ENCODE measurements around the gene MAP4K5.
"Not testable (repeated sequence)": the region's sequence is repeated elsewhere in the genome, so short reads cannot be mapped to it uniquely, and the experiment has no call there.

The MAP4K5 gene

DNA sequence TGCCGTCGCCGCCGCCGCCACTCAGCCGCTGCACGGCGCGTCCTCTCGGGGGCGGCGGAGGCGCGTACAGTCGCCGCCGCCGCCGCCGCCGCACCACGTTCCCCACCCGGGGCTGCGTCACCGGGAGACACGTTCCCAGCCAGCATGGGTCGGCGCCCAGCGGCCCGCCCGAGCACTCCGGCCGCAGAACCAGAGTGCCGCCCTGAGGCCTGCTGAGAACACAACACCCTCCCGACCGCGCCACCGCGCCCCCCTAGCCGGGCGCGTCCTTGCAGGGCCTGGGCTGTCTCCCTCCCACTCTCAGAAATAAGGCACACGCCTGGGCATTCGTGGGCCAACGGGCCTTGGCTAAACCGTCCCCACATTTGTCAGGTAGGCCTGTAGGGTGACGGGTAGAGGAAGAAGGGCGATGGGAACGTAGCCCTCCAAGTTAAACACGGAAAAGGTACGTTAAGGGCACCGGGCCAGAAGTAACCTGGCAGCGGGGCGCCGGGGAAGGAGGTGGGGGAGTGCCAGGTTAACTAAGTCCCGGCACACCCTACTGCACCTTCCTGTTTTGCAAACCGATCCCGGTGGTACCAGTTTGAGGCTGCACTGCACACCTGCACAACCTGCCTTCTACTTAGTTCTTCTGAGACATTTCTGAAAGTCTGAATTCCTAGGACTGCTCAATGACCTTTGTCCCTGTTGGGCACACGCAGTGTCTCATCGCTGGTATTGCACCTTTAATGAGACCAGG is at the start of gene MAP4K5:
Gene MAP4K5, minus strand, starts transcription at position 68 of the 739 bp plus-strand sequence. CDS start 520 bp downstream, outside the sequence.
- DNase-seq (ENCODE audit: low read depth in 2 of 2), result peak; percentile 80 to 84

DNA sequence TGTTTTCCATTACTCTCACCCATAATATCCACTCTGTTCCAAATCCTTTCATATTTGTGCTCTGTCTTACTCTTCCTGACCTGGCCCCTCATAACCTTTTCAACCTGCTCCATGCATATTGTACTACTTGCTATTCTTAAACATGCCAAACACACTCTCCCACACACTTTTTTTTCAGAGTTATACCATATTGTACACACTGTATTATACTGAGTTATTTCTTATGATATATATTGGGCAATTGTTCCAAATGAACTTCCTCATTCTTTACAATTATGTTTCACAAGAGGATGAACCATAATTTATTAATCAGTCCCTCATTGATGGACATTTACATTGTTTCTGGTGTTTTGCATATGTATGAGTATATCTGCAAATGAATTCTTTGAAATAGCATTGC is 46.1 kb upstream of the MAP4K5 start:
- DNase-seq (ENCODE audit: low read depth in 2 of 2), result no peak

DNA sequence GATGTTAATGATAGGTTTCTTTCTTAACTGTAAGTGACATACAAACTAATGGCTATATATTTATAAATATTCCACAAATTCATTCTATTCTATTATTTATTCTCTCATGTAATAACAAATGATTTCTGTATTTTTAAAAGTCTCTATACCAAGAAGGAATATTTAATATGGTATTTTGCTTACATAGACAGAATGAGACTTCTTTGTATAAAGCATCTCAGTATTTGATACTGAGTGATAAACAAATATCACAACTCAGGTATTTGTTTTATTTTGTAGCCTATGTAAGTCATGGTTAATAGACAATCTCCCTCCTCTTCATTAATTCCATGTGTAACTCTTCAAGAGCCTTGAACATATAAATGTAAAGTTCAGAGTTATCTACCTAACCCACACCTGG is 45.6 kb upstream of the MAP4K5 start:
- DNase-seq (ENCODE audit: low read depth in 2 of 2), result no peak

DNA sequence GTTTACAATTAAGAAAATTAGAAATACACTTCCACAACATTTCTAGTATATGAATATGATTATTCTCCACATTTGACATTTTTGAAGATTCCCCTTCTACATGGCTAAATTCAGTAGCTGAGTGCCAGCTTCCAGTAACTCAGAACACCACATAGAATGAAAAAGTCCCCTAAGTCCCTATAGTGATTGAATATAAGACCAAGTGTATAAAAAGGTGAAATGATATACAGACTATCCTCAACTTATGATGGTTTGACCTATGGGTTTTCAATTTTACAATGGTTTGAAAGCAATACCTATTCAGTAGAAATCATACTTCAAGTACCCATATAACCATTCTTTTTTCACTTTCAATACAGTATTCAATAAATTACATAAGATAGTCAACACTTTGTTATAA is 43.4 kb upstream of the MAP4K5 start:
- no peak for DNase-seq (ENCODE audit: low read depth in 2 of 2)

DNA sequence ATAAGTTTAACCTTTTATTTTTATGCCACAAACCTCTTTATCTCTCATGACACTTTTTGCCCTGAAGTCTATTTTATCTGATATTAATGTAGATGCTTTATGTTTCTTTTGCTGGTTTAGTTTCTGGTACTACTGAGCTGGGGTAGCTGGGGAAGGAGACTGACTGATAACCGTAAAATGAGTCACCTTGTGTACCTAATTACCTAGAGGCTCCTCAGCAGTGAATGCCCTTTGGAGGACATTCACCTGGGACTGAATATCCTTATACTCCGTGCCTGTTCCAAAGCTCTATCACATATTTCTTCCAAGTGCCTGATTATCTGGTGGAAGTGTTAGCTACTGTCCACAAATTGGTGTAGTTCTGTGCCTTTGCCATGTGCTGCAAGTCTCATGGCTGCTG is 41.5 kb upstream of the MAP4K5 start:
- DNase-seq (ENCODE audit: low read depth in 2 of 2), result no peak

DNA sequence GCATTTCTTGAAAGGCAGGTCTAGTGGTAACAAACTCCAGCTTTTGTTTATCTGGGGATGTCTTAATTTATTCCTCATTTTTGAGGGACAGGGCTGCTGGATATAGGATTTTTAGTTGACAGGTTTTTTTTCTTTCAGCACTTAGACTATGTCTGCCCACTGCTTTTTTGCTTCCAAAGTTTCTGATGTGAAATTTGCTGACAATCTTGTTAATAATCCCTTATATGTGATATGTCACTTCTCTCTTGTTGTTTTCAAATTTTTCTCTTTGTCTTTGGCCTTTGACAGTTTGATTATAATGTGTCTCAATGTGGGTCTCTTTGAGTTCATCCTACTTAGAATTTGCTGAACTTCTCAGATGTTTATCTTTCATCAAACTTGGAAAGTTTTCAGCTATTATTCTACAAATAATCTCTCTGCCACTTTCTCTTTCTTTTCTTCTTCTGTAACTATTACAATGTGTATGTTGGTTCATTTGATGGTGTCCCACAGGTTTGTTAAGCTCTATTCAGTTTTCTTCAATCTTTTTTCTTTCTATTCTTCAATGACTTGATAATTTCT is 37.4 kb upstream of the MAP4K5 start:
- DNase-seq (ENCODE audit: low read depth in 2 of 2), result no peak

- no peak for DNase-seq (ENCODE audit: low read depth in 2 of 2)
These were observed 30.5 kb upstream of the MAP4K5 start for GRCh38 chr14:50562841-50563240.

GRCh38 chr14:50560931-50561285 is 28.5 kb upstream of the MAP4K5 start:
- DNase-seq (ENCODE audit: low read depth in 2 of 2), result peak; percentile 51 to 62

GRCh38 chr14:50559990-50560930 is 27.9 kb upstream of the MAP4K5 start, which contains the start of gene ATL1:
ATL1 (plus strand) TSS chr14:50560145; CDS start chr14:50560266, 121 bp downstream.
- DNase-seq (ENCODE audit: low read depth in 2 of 2), result peak in 1 of 2 donors; percentile 4

DNA sequence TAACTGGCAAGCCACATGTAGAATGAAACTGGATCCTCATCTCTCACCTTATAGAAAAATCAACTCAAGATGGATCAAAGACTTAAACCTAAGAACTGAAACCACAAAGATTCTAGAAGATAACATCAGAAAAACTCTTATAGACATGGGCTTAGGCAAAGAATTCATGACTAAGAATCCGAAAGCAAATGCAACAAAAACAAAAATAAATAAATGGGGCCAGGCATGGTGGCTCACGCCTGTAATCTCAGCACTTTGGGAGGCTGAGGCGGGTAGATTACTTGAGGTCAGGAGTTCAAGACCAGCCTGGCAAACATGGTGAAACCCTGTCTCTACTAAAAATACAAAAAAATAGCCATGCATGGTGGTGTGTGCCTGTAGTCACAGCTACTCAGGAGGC is 20.4 kb upstream of the MAP4K5 start:
- not testable (repeated sequence) for DNase-seq (ENCODE audit: low read depth in 2 of 2)

DNA sequence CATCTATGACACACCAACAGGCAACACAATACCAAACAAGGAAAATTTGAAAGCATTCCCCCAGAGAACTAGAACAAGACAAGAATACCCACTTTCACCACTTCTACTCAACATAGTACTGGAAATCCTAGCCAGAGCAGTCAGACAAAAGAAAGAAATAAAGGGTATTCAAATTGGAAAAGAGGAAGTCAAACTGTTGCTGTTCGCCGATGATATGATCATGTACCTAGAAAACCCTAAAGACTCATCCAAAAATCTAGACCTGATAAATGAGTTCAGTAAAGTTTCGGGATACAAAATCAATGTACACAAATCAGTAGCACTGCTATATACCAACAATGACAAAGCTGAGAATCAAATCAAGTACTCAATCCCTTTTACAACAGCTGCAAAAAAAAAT is 19.5 kb upstream of the MAP4K5 start:
- DNase-seq (ENCODE audit: low read depth in 2 of 2), result no peak

GRCh38 chr14:50550294-50550693 is 17.9 kb upstream of the MAP4K5 start:
- no peak for DNase-seq (ENCODE audit: low read depth in 2 of 2)

DNA sequence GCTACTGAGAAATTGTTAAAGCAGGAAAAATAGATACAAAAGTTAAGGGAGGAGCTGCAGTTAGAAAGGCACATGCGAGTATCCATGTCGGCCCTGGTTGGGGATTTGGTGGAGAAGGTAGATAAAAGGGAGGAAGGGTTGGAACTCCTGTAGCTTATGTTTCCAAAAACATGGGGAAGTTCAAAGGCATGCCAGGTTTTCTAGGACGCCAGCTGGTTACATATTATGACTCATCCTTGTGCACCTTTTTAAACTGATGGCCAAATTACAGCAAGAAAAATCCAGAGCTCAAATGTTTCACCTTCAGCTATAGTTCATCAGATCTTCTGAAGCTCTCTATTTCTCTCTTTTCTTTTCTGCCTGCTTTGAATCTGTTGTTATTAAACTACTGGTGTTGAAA is 13.2 kb upstream of the MAP4K5 start:
- no peak for DNase-seq (ENCODE audit: low read depth in 2 of 2)

- DNase-seq (ENCODE audit: low read depth in 2 of 2), result no peak
These were observed 12.5 kb upstream of the MAP4K5 start for GRCh38 chr14:50544911-50545310.

GRCh38 chr14:50542941-50543418 is 10.6 kb upstream of the MAP4K5 start:
- DNase-seq (ENCODE audit: low read depth in 2 of 2), result no peak

DNA sequence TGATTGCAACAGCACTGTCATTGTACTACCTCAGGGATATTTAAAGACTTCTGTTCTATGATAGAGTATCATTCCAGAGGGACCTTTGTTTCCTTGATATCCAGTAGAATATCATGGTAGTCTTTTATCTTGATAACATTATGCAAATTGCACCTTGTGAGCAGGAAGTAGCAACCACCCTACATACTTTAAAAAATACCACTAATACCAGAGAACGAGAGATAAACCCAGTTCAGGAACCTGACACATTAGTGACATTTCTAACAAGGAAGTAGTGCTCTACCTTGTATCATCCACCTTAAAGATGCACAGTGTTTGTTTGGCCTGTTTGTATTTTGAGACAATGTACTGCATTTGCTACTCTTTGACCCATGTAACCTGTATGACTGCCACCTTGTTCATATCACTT is 8.8 kb upstream of the MAP4K5 start:
- no peak for DNase-seq (ENCODE audit: low read depth in 2 of 2)

DNA sequence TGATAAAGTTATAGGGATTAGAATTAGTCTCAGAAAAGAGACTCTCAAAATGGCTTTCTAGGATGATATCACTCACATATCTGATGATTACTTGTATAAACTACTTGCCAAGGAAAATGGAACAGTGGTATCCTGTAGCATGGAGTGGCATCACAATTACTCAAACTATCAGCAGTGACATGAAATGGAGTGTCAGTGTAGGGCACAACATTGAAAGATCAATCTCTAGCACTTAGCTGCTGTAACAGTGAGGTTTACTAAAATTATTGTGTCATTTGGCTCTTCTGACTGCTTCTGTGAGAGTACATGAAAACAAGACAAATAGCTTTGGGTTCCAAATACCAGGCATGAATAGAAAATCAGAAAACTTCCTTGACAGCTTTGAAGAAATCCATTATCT is 6.7 kb upstream of the MAP4K5 start:
- DNase-seq (ENCODE audit: low read depth in 2 of 2), result no peak

DNA sequence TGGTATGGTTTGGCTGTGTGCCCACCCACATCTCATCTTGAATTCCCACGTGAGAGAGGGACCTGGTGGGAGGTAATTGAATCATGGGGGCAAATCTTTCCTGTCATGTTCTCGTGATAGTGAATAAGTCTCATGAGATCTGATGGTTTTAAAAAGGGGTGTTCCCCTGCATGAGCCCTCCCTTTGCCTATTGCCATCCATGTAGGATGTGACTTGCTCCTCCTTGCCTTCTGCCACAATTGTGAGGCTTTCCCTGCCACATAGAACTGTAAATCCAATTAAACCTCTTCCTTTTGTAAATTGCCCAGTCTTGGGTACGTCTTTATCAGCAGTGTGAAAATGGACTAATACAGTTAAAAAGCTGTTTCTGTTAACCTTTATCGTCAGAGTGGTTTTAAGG is 5.7 kb upstream of the MAP4K5 start:
- DNase-seq (ENCODE audit: low read depth in 2 of 2), result not testable (repeated sequence)

GRCh38 chr14:50534997-50535396 is 2.6 kb upstream of the MAP4K5 start:
- DNase-seq (ENCODE audit: low read depth in 2 of 2), result no peak

DNA sequence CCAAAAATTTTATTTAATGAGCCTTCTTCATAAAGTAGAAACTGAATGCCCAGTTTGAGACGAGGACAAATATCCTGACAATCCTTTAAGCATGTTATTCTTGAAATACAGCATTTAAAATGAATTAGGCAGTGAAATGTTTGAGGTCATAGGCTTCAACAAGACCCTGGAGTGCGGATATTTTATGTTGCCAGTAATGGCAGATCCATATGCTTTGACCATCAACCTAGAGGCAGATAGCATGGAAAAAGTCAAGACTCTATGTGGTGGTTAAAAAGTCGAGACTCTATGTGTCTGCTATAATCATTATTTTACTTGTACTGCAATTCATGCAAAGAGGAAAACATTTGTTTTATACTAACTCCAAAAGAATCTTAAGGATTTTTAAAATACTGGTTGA is 2.0 kb upstream of the MAP4K5 start:
- no peak for DNase-seq (ENCODE audit: low read depth in 2 of 2)

- DNase-seq (ENCODE audit: low read depth in 2 of 2), result no peak
These were observed 1.4 kb upstream of the MAP4K5 start for GRCh38 chr14:50533806-50534205.

DNA sequence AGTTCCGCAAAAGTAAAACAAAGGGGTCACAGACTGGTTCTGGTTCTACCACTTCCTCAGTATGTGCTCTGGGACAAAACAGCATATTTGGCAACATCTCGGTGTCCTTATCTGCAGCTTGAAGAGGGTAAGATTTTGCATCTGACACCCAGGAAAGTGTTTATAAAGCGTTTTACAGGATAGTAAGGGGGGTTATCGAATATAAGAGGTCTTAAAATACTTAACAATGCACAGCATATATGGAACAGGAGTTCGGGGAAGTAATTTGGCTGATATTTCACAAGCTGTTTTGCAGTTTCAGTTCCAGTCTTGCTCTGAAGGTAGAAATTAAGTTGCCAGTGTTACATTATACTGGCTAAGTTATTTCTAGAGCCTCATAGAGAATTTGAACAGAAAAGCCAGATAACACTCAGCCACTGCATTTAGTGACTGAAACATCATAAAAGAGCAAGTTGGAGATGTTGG is 904 bp upstream of the MAP4K5 start:
- no peak for DNase-seq (ENCODE audit: low read depth in 2 of 2)
